ENCODE measurements around the gene EID2. TPM values are rescaled to one million over a fixed set of nuclear protein-coding genes. Genes with fewer than 3 reads are reported as not detected.
A peak's percentile ranks its signal among the peaks of the same experiment; 100 is the strongest.

EID2 gene
- total RNA-seq, 1 donor from 2014 or later = 17.2 TPM

- DNase-seq (ENCODE audit: low read depth) (no peak), FAIRE-seq (no peak)
- Histone ChIP-seq H2AFZ (ENCODE audit: low read depth, low read length) (peak overlapping the region; percentile 98), H3K9me3 (ENCODE audit: insufficient read depth, low read depth, low read length) (no peaks in the 10 kb centered on the region), H3K4me3 (ENCODE audit: insufficient read depth, low read depth, low read length) (peak overlapping the region; percentile 68), H3K79me2 (ENCODE audit: insufficient read depth, low read length) (no peaks in the 10 kb centered on the region), H3K4me2 (ENCODE audit: low read length) (peak overlapping the region; percentile 96), H3K36me3 (ENCODE audit: insufficient read depth, low read length) (no peaks in the 10 kb centered on the region), H4K20me1 (ENCODE audit: insufficient read depth, low read length) (no peaks in the 10 kb centered on the region), H3K9ac (ENCODE audit: low read length) (peak overlapping the region; percentile 63), H3K4me1 (ENCODE audit: insufficient read depth, low read length) (peaks cover 3% of the 10 kb centered on the region), H3K27ac (ENCODE audit: low read depth, low read length) (no peak overlapping the region), H3K27me3 (ENCODE audit: insufficient read depth, low read length) (peaks cover 5% of the 10 kb centered on the region)
- Mint-ChIP-seq H3K36me3 (ENCODE audit: low read depth, unreplicated experiment) (peaks cover 5% of the 10 kb centered on the region), H3K27ac (ENCODE audit: unreplicated experiment) (no peak overlapping the region), H3K4me1 (ENCODE audit: low read depth, unreplicated experiment) (no peaks in the 10 kb centered on the region), H3K27me3 (ENCODE audit: low read depth, unreplicated experiment) (peaks cover 56% of the 10 kb centered on the region), H3K9me3 (ENCODE audit: unreplicated experiment) (no peaks in the 10 kb centered on the region), H3K4me3 (ENCODE audit: unreplicated experiment) (peak overlapping the region; percentile 83)
- TF ChIP-seq CTCF (IDR thresholded peaks at IDR 0.05; ENCODE audit: insufficient read depth, low read depth, low read length) (no peak), EZH2 (IDR thresholded peaks at IDR 0.05; ENCODE audit: insufficient read depth, low read length) (peak; percentile 17)
These were observed 32.1 kb downstream of the EID2 start for GRCh38 chr19:39507715-39508364.

- Histone ChIP-seq H2AFZ (ENCODE audit: low read depth, low read length) (peak overlapping the region; percentile 98), H3K36me3 (ENCODE audit: insufficient read depth, low read length) (no peaks in the 10 kb centered on the region), H3K9me3 (ENCODE audit: insufficient read depth, low read depth, low read length) (no peaks in the 10 kb centered on the region), H3K27ac (ENCODE audit: low read depth, low read length) (no peak overlapping the region), H4K20me1 (ENCODE audit: insufficient read depth, low read length) (no peaks in the 10 kb centered on the region), H3K9ac (ENCODE audit: low read length) (peak overlapping the region; percentile 63), H3K4me3 (ENCODE audit: insufficient read depth, low read depth, low read length) (peak overlapping the region; percentile 68), H3K4me1 (ENCODE audit: insufficient read depth, low read length) (peaks cover 3% of the 10 kb centered on the region), H3K79me2 (ENCODE audit: insufficient read depth, low read length) (no peaks in the 10 kb centered on the region), H3K4me2 (ENCODE audit: low read length) (peak overlapping the region; percentile 96), H3K27me3 (ENCODE audit: insufficient read depth, low read length) (peaks cover 5% of the 10 kb centered on the region)
- FAIRE-seq = no peak
- H3K27me3 Mint-ChIP-seq (ENCODE audit: low read depth, unreplicated experiment) = peaks cover 55% of the 10 kb centered on the region
- H3K4me1 Mint-ChIP-seq (ENCODE audit: low read depth, unreplicated experiment) = no peaks in the 10 kb centered on the region
- H3K27ac Mint-ChIP-seq (ENCODE audit: unreplicated experiment) = no peak overlapping the region
- peak overlapping the region; percentile 83 for H3K4me3 Mint-ChIP-seq (ENCODE audit: unreplicated experiment)
- TF ChIP-seq CTCF (IDR thresholded peaks at IDR 0.05; ENCODE audit: insufficient read depth, low read depth, low read length) (no peak), EZH2 (IDR thresholded peaks at IDR 0.05; ENCODE audit: insufficient read depth, low read length) (peak; percentile 64)
- no peaks in the 10 kb centered on the region for H3K9me3 Mint-ChIP-seq (ENCODE audit: unreplicated experiment)
- peaks cover 5% of the 10 kb centered on the region for H3K36me3 Mint-ChIP-seq (ENCODE audit: low read depth, unreplicated experiment)
- DNase-seq (ENCODE audit: low read depth) = peak; percentile 51
These were observed 32.8 kb downstream of the EID2 start for GRCh38 chr19:39506944-39507714.
